Thymus (tissue), 14 donors: ENCODE measurements around the gene TRIM45. TPM values are rescaled to one million over a fixed set of nuclear protein-coding genes. Genes with fewer than 3 reads are reported as not detected.
A peak's percentile ranks its signal among the peaks of the same experiment; 100 is the strongest.
"Not testable (repeated sequence)": the region's sequence is repeated elsewhere in the genome, so short reads cannot be mapped to it uniquely, and the experiment has no call there.

Experiments
- DNase-seq, 9 donors: peaks; one replicate each; pipeline ENCODE4 v3.0.0-alpha.2; 2013; ENCODE audit warnings: low spot score in 9 of 9, low read depth in 6 of 9, missing footprints in 1 of 9
- H3K27ac ChIP-seq, 2 donors: one replicate each; pipeline ENCODE4 v1.5.1; 2013; ENCODE audit warnings: control low read depth in 1 of 2, low read depth in 1 of 2, low read length in 1 of 2, mild to moderate bottlenecking in 1 of 2, moderate library complexity in 1 of 2
- H3K27me3 ChIP-seq, 2 donors: one replicate each; pipeline ENCODE4 v1.5.1; 2013; ENCODE audit warnings: low read length in 1 of 2; ENCODE audit not compliant: control insufficient read depth in 2 of 2, insufficient read depth in 1 of 2
- H3K36me3 ChIP-seq, 2 donors: one replicate each; pipeline ENCODE4 v1.5.1; 2013; ENCODE audit warnings: low read length in 1 of 2, mild to moderate bottlenecking in 1 of 2, moderate library complexity in 1 of 2; ENCODE audit not compliant: control insufficient read depth in 2 of 2, insufficient read depth in 2 of 2
- H3K4me1 ChIP-seq, 2 donors: one replicate each; pipeline ENCODE4 v1.5.1; 2013; ENCODE audit warnings: low read length in 2 of 2; ENCODE audit not compliant: control insufficient read depth in 2 of 2, insufficient read depth in 2 of 2
- H3K4me3 ChIP-seq, 2 donors: one replicate each; pipeline ENCODE4 v1.5.1; 2013; ENCODE audit warnings: low read length in 2 of 2, control low read depth in 1 of 2, mild to moderate bottlenecking in 1 of 2
- H3K9me3 ChIP-seq, 2 donors: one replicate each; pipeline ENCODE4 v1.5.1; 2013; ENCODE audit warnings: low read length in 1 of 2, mild to moderate bottlenecking in 1 of 2; ENCODE audit not compliant: control insufficient read depth in 2 of 2, insufficient read depth in 1 of 2
- WGBS: extraction: QIAGEN DNeasy Blood & Tissue Kit; methylation state at CpG from one replicate; pipeline ENCODE4 v1.1.7; 2013; 5-methylcytosine and 5-hydroxymethylcytosine counted together
- long read RNA-seq, 10 donors: transcript quantifications; one replicate each; lab custom pipeline, GENCODE V29; 2026
- polyA plus RNA-seq: library from polyadenylated mRNA; stranded (reverse); fragments of 200-250 nt; gene quantifications from one replicate; pipeline ENCODE4 v1.2.3, GENCODE V29; 2013
- total RNA-seq: library from RNA; stranded (reverse); fragments of 120-200 nt; gene quantifications from one replicate; pipeline ENCODE4 v1.2.4, GENCODE V29; 2013
- donor health status: healthy.

TRIM45 gene, protein sequence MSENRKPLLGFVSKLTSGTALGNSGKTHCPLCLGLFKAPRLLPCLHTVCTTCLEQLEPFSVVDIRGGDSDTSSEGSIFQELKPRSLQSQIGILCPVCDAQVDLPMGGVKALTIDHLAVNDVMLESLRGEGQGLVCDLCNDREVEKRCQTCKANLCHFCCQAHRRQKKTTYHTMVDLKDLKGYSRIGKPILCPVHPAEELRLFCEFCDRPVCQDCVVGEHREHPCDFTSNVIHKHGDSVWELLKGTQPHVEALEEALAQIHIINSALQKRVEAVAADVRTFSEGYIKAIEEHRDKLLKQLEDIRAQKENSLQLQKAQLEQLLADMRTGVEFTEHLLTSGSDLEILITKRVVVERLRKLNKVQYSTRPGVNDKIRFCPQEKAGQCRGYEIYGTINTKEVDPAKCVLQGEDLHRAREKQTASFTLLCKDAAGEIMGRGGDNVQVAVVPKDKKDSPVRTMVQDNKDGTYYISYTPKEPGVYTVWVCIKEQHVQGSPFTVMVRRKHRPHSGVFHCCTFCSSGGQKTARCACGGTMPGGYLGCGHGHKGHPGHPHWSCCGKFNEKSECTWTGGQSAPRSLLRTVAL
- total RNA-seq (1.1 TPM), polyA plus RNA-seq (2.7 TPM)
- long read RNA-seq, donor 1, result 0 reads
- long read RNA-seq, donor 2, partial matches to known transcripts, result 0 of 4 reads
- long read RNA-seq, donor 2, other reads (novel, unspliced or antisense), result 0 of 4 reads
- long read RNA-seq, donor 3, result 0 reads
- long read RNA-seq, donor 4, result 0 reads
- long read RNA-seq, donor 5, partial matches to known transcripts, result 0 of 3 reads
- long read RNA-seq, donor 5, other reads (novel, unspliced or antisense), result 0 of 3 reads
- long read RNA-seq, donor 6, partial matches to known transcripts, result 0 of 1 reads
- long read RNA-seq, donor 6, other reads (novel, unspliced or antisense), result 0 of 1 reads
- long read RNA-seq, donor 7, partial matches to known transcripts, result 0 of 1 reads
- long read RNA-seq, donor 7, other reads (novel, unspliced or antisense), result 0 of 1 reads
- long read RNA-seq, donor 8, partial matches to known transcripts, result 0 of 1 reads
- long read RNA-seq, donor 8, other reads (novel, unspliced or antisense), result 0 of 1 reads
- long read RNA-seq, donor 9, result 0 reads
- long read RNA-seq, donor 10, result 0 reads

DNA sequence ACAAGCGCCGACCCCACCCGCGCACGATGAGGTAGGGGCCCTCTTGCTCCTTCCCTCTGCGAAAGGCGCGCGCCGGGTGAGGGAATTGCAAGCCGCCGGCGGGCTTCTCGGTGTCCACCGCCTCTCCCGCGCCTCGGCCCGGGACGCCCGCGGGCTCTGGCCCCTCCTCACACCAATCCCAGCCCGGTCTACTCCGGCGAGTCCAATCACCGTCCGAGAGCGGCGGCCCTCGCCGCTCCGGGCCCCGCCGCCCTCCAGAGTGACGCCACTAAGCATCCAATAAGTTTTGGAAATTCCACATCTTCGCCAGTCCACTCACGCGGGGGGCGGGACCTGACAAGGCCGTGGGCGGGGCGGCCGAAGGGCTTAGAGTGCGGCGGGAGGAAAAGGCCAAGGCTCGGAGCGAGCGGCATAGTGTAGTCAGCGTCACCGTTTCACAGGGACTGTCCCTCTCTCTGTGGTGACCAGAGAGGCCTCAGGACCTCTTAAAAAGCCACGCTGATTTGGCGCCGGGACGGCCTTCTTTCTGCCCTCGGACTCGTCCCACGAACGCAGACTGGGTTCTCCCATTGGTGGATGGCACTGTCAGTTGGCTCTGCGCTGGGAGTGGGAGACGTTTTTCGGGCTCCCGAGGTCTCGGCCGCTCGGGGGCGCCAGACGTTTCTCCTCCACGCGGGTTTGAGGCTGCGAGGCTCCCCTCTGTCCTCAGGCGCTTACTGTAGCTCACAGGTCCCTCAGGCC lies at the start of gene TRIM45:
Gene TRIM45 (minus strand): TSS at position 161 of the 741 bp plus-strand sequence. CDS start 548 bp downstream, outside the sequence.
- peaks cover 0 to 14% of the 10 kb centered on the region in 2 donors for H3K4me1 ChIP-seq
- H3K4me3 ChIP-seq, result peak within 1 kb of the TSS; percentile 65 to 68
- DNase-seq, result peak; percentile 56 to 91 (median 76)
- WGBS, result under 1% methylated on average over 71 of the region's 71 CpGs
- peaks cover 8 to 46% of the 10 kb centered on the region in 2 donors for H3K27me3 ChIP-seq
- peaks cover 0 to 2% of the 10 kb centered on the region in 2 donors for H3K9me3 ChIP-seq
- H3K36me3 ChIP-seq, result no peaks in the 10 kb centered on the region
- H3K27ac ChIP-seq, result peak within 1 kb of the TSS; percentile 19 to 25

DNA sequence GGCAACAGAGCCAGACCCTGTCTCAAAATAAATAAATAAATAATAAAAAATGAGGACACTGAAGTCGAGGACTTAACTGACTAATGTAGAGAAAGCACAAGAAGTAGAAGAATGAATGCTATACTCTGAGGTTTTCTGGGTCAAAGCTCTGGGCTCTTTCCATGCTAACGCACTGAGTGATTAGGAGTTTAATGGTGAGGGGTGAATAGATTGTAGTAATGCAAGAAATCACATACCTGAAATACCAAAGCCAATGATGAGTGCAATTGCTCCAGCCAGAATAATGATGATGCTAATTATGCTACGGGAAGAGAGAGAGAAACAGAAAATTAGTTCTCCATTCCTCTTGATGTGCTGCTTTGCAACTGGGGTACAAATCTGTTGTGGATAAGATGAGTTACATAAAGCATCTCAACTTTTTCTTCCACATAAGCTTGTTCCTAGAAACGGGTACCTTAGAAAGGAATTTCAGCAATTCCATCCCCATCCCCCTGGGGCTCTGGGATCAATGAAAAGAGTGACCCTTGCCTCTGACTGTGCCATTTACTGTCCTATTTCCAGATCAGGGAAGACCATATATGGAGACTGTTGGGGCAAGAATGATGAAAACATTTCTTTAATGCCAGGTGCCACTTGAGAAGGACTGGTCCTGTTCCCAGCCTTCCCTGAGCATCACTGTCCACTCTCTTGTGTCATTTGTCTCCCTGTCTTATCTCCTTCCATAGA lies 48.5 kb upstream of the TRIM45 start:
- Histone ChIP-seq H3K27me3 (no peaks in the 10 kb centered on the region), H3K4me1 (no peaks in the 10 kb centered on the region), H3K36me3 (no peaks in the 10 kb centered on the region), H3K4me3 (no peak overlapping the region), H3K27ac (no peak overlapping the region), H3K9me3 (no peaks in the 10 kb centered on the region)
- DNase-seq, result no peak
- WGBS, result 94% methylated on average over 4 of the region's 4 CpGs

- Histone ChIP-seq H3K36me3 (no peaks in the 10 kb centered on the region), H3K4me1 (no peaks in the 10 kb centered on the region), H3K9me3 (no peaks in the 10 kb centered on the region), H3K4me3 (no peak overlapping the region), H3K27ac (no peak overlapping the region), H3K27me3 (no peaks in the 10 kb centered on the region)
- no peak for DNase-seq
These were observed 45.9 kb upstream of the TRIM45 start for GRCh38 chr1:117167402-117167801.

GRCh38 chr1:117166076-117166475 lies 44.5 kb upstream of the TRIM45 start:
- 71% methylated on average over 2 of the region's 2 CpGs for WGBS
- no peaks in the 10 kb centered on the region for H3K27me3 ChIP-seq
- no peak overlapping the region for H3K27ac ChIP-seq
- H3K4me1 ChIP-seq, result no peaks in the 10 kb centered on the region
- no peak overlapping the region for H3K4me3 ChIP-seq
- H3K36me3 ChIP-seq, result no peaks in the 10 kb centered on the region
- DNase-seq, result no peak
- no peaks in the 10 kb centered on the region for H3K9me3 ChIP-seq

DNA sequence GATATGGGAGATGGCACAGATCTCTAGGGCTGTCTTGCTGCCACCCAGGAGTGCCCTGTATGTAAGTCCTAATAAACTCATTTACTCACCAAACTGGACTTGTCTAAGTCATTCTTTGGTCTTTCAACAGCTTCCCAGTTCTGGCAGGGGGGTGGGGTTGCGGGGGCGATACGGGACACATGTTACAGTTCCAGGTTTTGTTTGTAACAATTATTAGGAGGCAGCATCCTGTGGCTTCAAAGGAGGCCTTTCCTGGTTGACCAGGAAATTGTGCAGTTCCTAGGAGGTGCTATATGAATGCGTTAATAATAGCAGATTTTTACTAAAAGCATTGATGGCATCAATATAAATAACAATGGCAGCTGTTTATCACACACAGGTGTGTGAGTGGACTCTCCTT lies 42.7 kb upstream of the TRIM45 start:
- no peak overlapping the region for H3K4me3 ChIP-seq
- no peak overlapping the region for H3K27ac ChIP-seq
- peaks cover 0 to 3% of the 10 kb centered on the region in 2 donors for H3K27me3 ChIP-seq
- H3K4me1 ChIP-seq, result no peaks in the 10 kb centered on the region
- WGBS, result 96% methylated on average over 4 of the region's 4 CpGs
- no peak for DNase-seq
- no peaks in the 10 kb centered on the region for H3K36me3 ChIP-seq
- H3K9me3 ChIP-seq, result no peaks in the 10 kb centered on the region

- WGBS, result 92% methylated on average over 6 of the region's 6 CpGs
- DNase-seq, result no peak
- no peak overlapping the region for H3K4me3 ChIP-seq
- H3K4me1 ChIP-seq, result no peaks in the 10 kb centered on the region
- H3K27me3 ChIP-seq, result peaks cover 0 to 3% of the 10 kb centered on the region in 2 donors
- H3K9me3 ChIP-seq, result no peaks in the 10 kb centered on the region
- H3K36me3 ChIP-seq, result no peaks in the 10 kb centered on the region
- H3K27ac ChIP-seq, result no peak overlapping the region
These were observed 41.3 kb upstream of the TRIM45 start for GRCh38 chr1:117162816-117163215.

GRCh38 chr1:117161887-117162286 lies 40.3 kb upstream of the TRIM45 start:
- H3K27me3 ChIP-seq, result peaks cover 0 to 3% of the 10 kb centered on the region in 2 donors
- H3K9me3 ChIP-seq, result no peaks in the 10 kb centered on the region
- H3K27ac ChIP-seq, result no peak overlapping the region
- H3K36me3 ChIP-seq, result no peaks in the 10 kb centered on the region
- no peak overlapping the region for H3K4me3 ChIP-seq
- no peak for DNase-seq
- H3K4me1 ChIP-seq, result no peaks in the 10 kb centered on the region
- WGBS, result 89% methylated on average over 1 of the region's 1 CpG

- not testable (repeated sequence) for H3K4me1 ChIP-seq, DNase-seq, H3K27ac ChIP-seq, H3K4me3 ChIP-seq, H3K36me3 ChIP-seq, H3K9me3 ChIP-seq, H3K27me3 ChIP-seq
- 89% methylated on average over 5 of the region's 5 CpGs for WGBS
These were observed 29.8 kb upstream of the TRIM45 start for GRCh38 chr1:117151305-117151704.
